Activated CD8-positive, alpha-beta memory T cell treated with anti-CD3 and anti-CD28 coated beads for 4 hours (primary cell): Measurements from ENCODE around the gene CAVIN3.

Source experiments
- DNase-seq, 2 donors: peaks; one replicate each; pipeline ENCODE4 v3.0.0-alpha.2; 2020; ENCODE audit warnings: low read depth in 2 of 2

CAVIN3 gene

GRCh38 chr11:6320411-6321155 is at the start of gene CAVIN3:
TSS of gene CAVIN3 (minus strand) at chr11:6320501. CDS start at chr11:6320476, 25 bp downstream.
- DNase-seq: no peak

GRCh38 chr11:6365659-6366058 is 45.4 kb upstream of the CAVIN3 start:
- DNase-seq: no peak

GRCh38 chr11:6362873-6363678 is 42.8 kb upstream of the CAVIN3 start:
- peak in 1 of 2 donors; percentile 36 for DNase-seq

GRCh38 chr11:6362185-6362872 is 42.0 kb upstream of the CAVIN3 start:
- no peak for DNase-seq

GRCh38 chr11:6360183-6360582 is 39.9 kb upstream of the CAVIN3 start:
- no peak for DNase-seq

- DNase-seq: no peak
Observed at GRCh38 chr11:6357222-6357621, 36.9 kb upstream of the CAVIN3 start.

GRCh38 chr11:6356503-6357055 is 36.3 kb upstream of the CAVIN3 start:
- no peak for DNase-seq

GRCh38 chr11:6354651-6355485 is 34.6 kb upstream of the CAVIN3 start:
- no peak for DNase-seq

GRCh38 chr11:6353367-6353987 is 33.2 kb upstream of the CAVIN3 start:
- DNase-seq: peak; percentile 25 to 27

- DNase-seq: no peak
Observed at GRCh38 chr11:6351782-6352382, 31.6 kb upstream of the CAVIN3 start.

- DNase-seq: no peak
Observed at GRCh38 chr11:6350486-6350885, 30.2 kb upstream of the CAVIN3 start.

GRCh38 chr11:6350043-6350442 is 29.7 kb upstream of the CAVIN3 start:
- no peak for DNase-seq

- no peak for DNase-seq
Observed at GRCh38 chr11:6345366-6345765, 25.1 kb upstream of the CAVIN3 start.

GRCh38 chr11:6336293-6336692 is 16.0 kb upstream of the CAVIN3 start:
- no peak for DNase-seq

GRCh38 chr11:6334806-6335205 is 14.5 kb upstream of the CAVIN3 start:
- DNase-seq: no peak

GRCh38 chr11:6333095-6333494 is 12.8 kb upstream of the CAVIN3 start:
- DNase-seq: no peak

- DNase-seq: no peak
Observed at GRCh38 chr11:6332066-6332465, 11.8 kb upstream of the CAVIN3 start.

GRCh38 chr11:6328321-6328720 is 8.0 kb upstream of the CAVIN3 start:
- DNase-seq: no peak

GRCh38 chr11:6327806-6328205 is 7.5 kb upstream of the CAVIN3 start:
- DNase-seq: no peak

GRCh38 chr11:6326985-6327384 is 6.7 kb upstream of the CAVIN3 start:
- DNase-seq: no peak
